Endothelial cell of umbilical vein (primary cell): ENCODE data around the gene BTAF1. TPM values are rescaled to one million over a fixed set of nuclear protein-coding genes. Genes with fewer than 3 reads are reported as not detected.

Experiments
- BruUV-seq: library from RNA; stranded (reverse); fragments of 400-500 nt; replicated peaks from 2 replicates; lab custom pipeline; 2021; lab: Mats Ljungman, UMichigan
- CTCF ChIA-PET: fragments of 300-600, 350-600 bp; sonication (Branson Sonifier 250); formaldehyde crosslinking; loops from one replicate; lab custom pipeline; 2021; ENCODE audit warnings: antibody characterized with exemption, inconsistent platforms; lab: Charles Lee
- POLR2A ChIA-PET: fragments of 300-600, 350-600 bp; sonication (Branson Sonifier 250); formaldehyde crosslinking; loops from one replicate; lab custom pipeline; 2021; ENCODE audit warnings: antibody characterized with exemption, inconsistent platforms; lab: Charles Lee
- DNase-seq: peaks from one replicate; pipeline ENCODE4 v3.0.0-alpha.2; 2011; ENCODE audit warnings: low read depth, low spot score
- FAIRE-seq: peaks from 2 replicates; lab custom pipeline; 2011; peaks lifted over from hg19 to GRCh38; lab: Jason Lieb, UNC
- H2AFZ ChIP-seq: 2 replicates; pipeline ENCODE4 v1.6.0; 2012; ENCODE audit warnings: low read depth, low read length, control low read depth, inconsistent platforms
- H3K27ac ChIP-seq: 2 replicates; pipeline ENCODE4 v1.5.1; 2011; ENCODE audit warnings: low read depth, mild to moderate bottlenecking, control low read depth, low read length, moderate library complexity; ENCODE audit not compliant: insufficient read depth
- H3K27me3 ChIP-seq, 2 experiments: 2 replicates each; pipeline versions ENCODE4 v1.6.0 to v1.6.1; 2011; ENCODE audit warnings: low read length in 2 of 2, mixed read lengths in 1 of 2; ENCODE audit not compliant: control insufficient read depth in 2 of 2, insufficient read depth in 2 of 2
- H3K36me3 ChIP-seq, 2 experiments: 2 replicates in 1 of 2; 3 replicates in 1 of 2; pipeline ENCODE4 v1.5.1; 2011; ENCODE audit warnings: low read length in 2 of 2, mild to moderate bottlenecking in 1 of 2, moderate library complexity in 1 of 2; ENCODE audit not compliant: control insufficient read depth in 2 of 2, insufficient read depth in 2 of 2; ENCODE audit errors: extremely low read depth in 1 of 2
- H3K4me1 ChIP-seq: 3 replicates; pipeline ENCODE4 v1.5.1; 2011; ENCODE audit warnings: mild to moderate bottlenecking, low read length; ENCODE audit not compliant: control insufficient read depth, insufficient read depth; ENCODE audit errors: extremely low read depth
- H3K4me2 ChIP-seq: 2 replicates; pipeline ENCODE4 v1.6.1; 2011; ENCODE audit warnings: low read length, control low read depth, mixed read lengths; ENCODE audit not compliant: insufficient read depth
- H3K4me3 ChIP-seq, 3 experiments: fragments of 200-600 bp in 1 of 3; sonication (generic), shearing (Covaris generic) in 1 of 3; replicated peaks in 1 of 3; 2 replicates each; pipeline ENCODE4 v1.5.1; 2011 to 2016; ENCODE audit warnings: control low read depth in 3 of 3, low read length in 3 of 3, mild to moderate bottlenecking in 2 of 3, inconsistent platforms in 1 of 3, low read depth in 1 of 3, moderate library complexity in 1 of 3; ENCODE audit not compliant: insufficient read depth in 1 of 3
- H3K79me2 ChIP-seq: 2 replicates; pipeline ENCODE4 v1.6.0; 2012; ENCODE audit warnings: low read length, inconsistent platforms; ENCODE audit not compliant: control insufficient read depth, insufficient read depth
- H3K9ac ChIP-seq: replicated peaks from 2 replicates; pipeline ENCODE3; 2011; ENCODE audit warnings: low read length, control low read depth; ENCODE audit not compliant: insufficient read depth; ENCODE audit errors: extremely low read depth
- H3K9me1 ChIP-seq: replicated peaks from 3 replicates; pipeline ENCODE4 v1.6.0; 2011; ENCODE audit warnings: mild to moderate bottlenecking, low read length; ENCODE audit not compliant: control insufficient read depth, insufficient read depth; ENCODE audit errors: extremely low read depth
- H3K9me3 ChIP-seq: replicated peaks from 2 replicates; pipeline ENCODE4 v1.5.1; 2012; ENCODE audit warnings: low read length, inconsistent platforms; ENCODE audit not compliant: control insufficient read depth, insufficient read depth
- H4K20me1 ChIP-seq: replicated peaks from 2 replicates; pipeline ENCODE3; 2011; ENCODE audit warnings: mild to moderate bottlenecking, low read length; ENCODE audit not compliant: control insufficient read depth, insufficient read depth; ENCODE audit errors: extremely low read depth
- CTCF ChIP-seq, 2 donors: IDR thresholded peaks; 1 replicate in 1 of 2; 2 replicates in 1 of 2; pipeline ENCODE4 v1.5.1; 2011; ENCODE audit warnings: low read length in 2 of 2, mild to moderate bottlenecking in 2 of 2, moderate library complexity in 2 of 2, control low read depth in 1 of 2, inconsistent platforms in 1 of 2, low read depth in 1 of 2; ENCODE audit not compliant: insufficient read depth in 1 of 2; ENCODE audit errors: extremely low read depth in 1 of 2
- EZH2 ChIP-seq: IDR thresholded peaks from 2 replicates; pipeline ENCODE4 v1.6.1; 2012; ENCODE audit warnings: borderline replicate concordance, low read depth, mild to moderate bottlenecking, moderate library complexity, low read length, inconsistent platforms; ENCODE audit not compliant: severe bottlenecking
- FOS ChIP-seq: IDR thresholded peaks from 2 replicates; pipeline ENCODE4 v1.6.1; 2011; ENCODE audit warnings: mild to moderate bottlenecking, low read length, moderate library complexity, borderline replicate concordance; ENCODE audit not compliant: insufficient read depth
- GATA2 ChIP-seq: IDR thresholded peaks from 2 replicates; pipeline ENCODE4 v1.7.0; 2011; ENCODE audit warnings: low read depth, mild to moderate bottlenecking, moderate library complexity, mixed read lengths, low read length; ENCODE audit not compliant: insufficient read length, insufficient read depth
- JUN ChIP-seq: IDR thresholded peaks from 2 replicates; pipeline ENCODE4 v1.6.1; 2011; ENCODE audit warnings: borderline replicate concordance, low read depth; ENCODE audit not compliant: insufficient read length, insufficient read depth
- MAX ChIP-seq: IDR thresholded peaks from 2 replicates; pipeline ENCODE4 v1.6.1; 2011; ENCODE audit not compliant: insufficient read depth, insufficient read length
- MYC ChIP-seq: IDR thresholded peaks from one replicate; pipeline ENCODE4 v1.6.1; 2011; ENCODE audit warnings: mild to moderate bottlenecking, low read depth, low read length
- POLR2A ChIP-seq: IDR thresholded peaks from 2 replicates; pipeline ENCODE4 v1.6.1; 2012; ENCODE audit warnings: low read depth, mild to moderate bottlenecking, control low read depth, low read length
- POLR2AphosphoS5 ChIP-seq: IDR thresholded peaks from 2 replicates; pipeline ENCODE4 v1.6.1; 2012; ENCODE audit warnings: low read depth, mild to moderate bottlenecking, control low read depth, low read length, moderate library complexity; ENCODE audit not compliant: insufficient read depth
- dilution Hi-C: fragments of 300-500 bp; cut with MboI; formaldehyde crosslinking; loops from one replicate; pipeline ENCODE4 v1.15.0; 2019; ENCODE audit warnings: low sequenced_read_pairs; ENCODE audit not compliant: extremely low pct_ligation_motif_present
- intact Hi-C: fragments of 100-400 bp; cut with micrococcal nuclease; formaldehyde crosslinking; loops from one replicate; pipeline ENCODE4 v1.10.0; 2022
- polyA plus RNA-seq, 4 experiments: library from polyadenylated mRNA; depleted of rRNA in 3 of 4; stranded (reverse) in 3 of 4; unstranded in 1 of 4; fragments of >200 nt; gene quantifications; 2 replicates each; pipeline versions ENCODE4 v1.2.1 to v1.2.3, GENCODE V29; 2011 to 2012; ENCODE audit warnings: missing spikeins in 1 of 4
- total RNA-seq: library from RNA; stranded (reverse); gene quantifications from 2 replicates; pipeline ENCODE4 v1.2.3, GENCODE V29; 2021

Gene BTAF1
- total and polyA plus RNA-seq, 2 donors (not counting 3 experiments of a cell fraction or from before 2014, with no cell fraction given), result 9.9 to 23.1 TPM

GRCh38 chr10:92052088-92052487 lies 128.5 kb downstream of the BTAF1 start:
- Histone ChIP-seq H3K79me2 (no peaks in the 10 kb centered on the region), H2AFZ (no peak overlapping the region), H3K36me3 (no peaks in the 10 kb centered on the region), H3K4me2 (no peak overlapping the region), H3K27ac (no peak overlapping the region), H3K4me1 (no peaks in the 10 kb centered on the region), H3K27me3 (no peaks in the 10 kb centered on the region), H4K20me1 (no peaks in the 10 kb centered on the region), H3K4me3 (no peak overlapping the region), H3K9me3 (no peaks in the 10 kb centered on the region), H3K9me1 (no peaks in the 10 kb centered on the region), H3K9ac (no peak overlapping the region)
- DNase-seq (no peak), FAIRE-seq (no peak)
- dilution Hi-C loops, result no loop called here
- intact Hi-C loops, result no loop called here
- CTCF ChIA-PET, result interaction anchor here (1.4 kb wide), 1 partner anchor 14 kb away, joined by 3 read pairs; no protein-coding TSS in a partner anchor
- POLR2A ChIA-PET, result no interaction called here
- no TSS peak for BruUV-seq
- TF ChIP-seq MYC (no peak), GATA2 (no peak), POLR2AphosphoS5 (no peak), MAX (no peak), JUN (no peak), POLR2A (no peak), CTCF (IDR thresholded peaks at IDR 0.05; ENCODE audit: extremely low read depth in 1 of 2, insufficient read depth in 1 of 2, low read depth in 1 of 2, low read length in 2 of 2) (no peak), EZH2 (no peak), FOS (no peak)
